ENCODE data around the gene KLHL2. TPM values are rescaled to one million over a fixed set of nuclear protein-coding genes. Genes with fewer than 3 reads are reported as not detected.

KLHL2 gene
- total and polyA plus RNA-seq, 2 donors (not counting 3 experiments of a cell fraction or from before 2014, with no cell fraction given), result 9.9 to 22.1 TPM

- H3K27ac ChIP-seq (ENCODE audit: insufficient read depth, low read depth, low read length), result no peak overlapping the region
- no peaks in the 10 kb centered on the region for H3K36me3 ChIP-seq (ENCODE audit: control insufficient read depth in 2 of 2, extremely low read depth in 1 of 2, insufficient read depth in 2 of 2, low read length in 2 of 2)
- H4K20me1 ChIP-seq (replicated peaks; ENCODE audit: control insufficient read depth, extremely low read depth, insufficient read depth, low read length), result no peaks in the 10 kb centered on the region
- TSS peak; percentile 38 for BruUV-seq (replicated peaks)
- H3K27me3 ChIP-seq (ENCODE audit: control insufficient read depth in 2 of 2, insufficient read depth in 2 of 2, low read length in 2 of 2), result no peaks in the 10 kb centered on the region
- H3K9ac ChIP-seq (replicated peaks; ENCODE audit: extremely low read depth, insufficient read depth, low read length), result no peak overlapping the region
- peak overlapping the region; percentile 98 for H3K4me2 ChIP-seq (ENCODE audit: insufficient read depth, low read length)
- POLR2A ChIA-PET, result interaction anchor here (1.7 kb wide), 1 partner anchor 119 kb away, joined by 6 read pairs; the partner anchor contains the start of gene MSMO1
- H3K9me1 ChIP-seq (replicated peaks; ENCODE audit: control insufficient read depth, extremely low read depth, insufficient read depth, low read length), result no peaks in the 10 kb centered on the region
- no peak overlapping the region for H2AFZ ChIP-seq (ENCODE audit: low read depth, low read length)
- FAIRE-seq, result no peak
- H3K4me1 ChIP-seq (ENCODE audit: control insufficient read depth, extremely low read depth, insufficient read depth, low read length), result peaks cover 22% of the 10 kb centered on the region
- peak overlapping the region in 2 of 3 experiments; percentile 5 to 95 for H3K4me3 ChIP-seq (replicated peaks in 1 of 3; ENCODE audit: insufficient read depth in 1 of 3, low read depth in 1 of 3, low read length in 3 of 3)
- dilution Hi-C loops (cut with MboI; ENCODE audit: extremely low pct_ligation_motif_present, low sequenced_read_pairs), result no loop called here
- TF ChIP-seq POLR2AphosphoS5 (IDR thresholded peaks at IDR 0.05; ENCODE audit: insufficient read depth, low read depth, low read length) (no peak), MYC (IDR thresholded peaks at IDR 0.05; ENCODE audit: low read depth, low read length) (no peak), CTCF (IDR thresholded peaks at IDR 0.05; ENCODE audit: extremely low read depth in 1 of 2, insufficient read depth in 1 of 2, low read depth in 1 of 2, low read length in 2 of 2) (no peak), FOS (IDR thresholded peaks at IDR 0.05; ENCODE audit: borderline replicate concordance, insufficient read depth, low read length) (no peak), POLR2A (IDR thresholded peaks at IDR 0.05; ENCODE audit: low read depth, low read length) (no peak), MAX (IDR thresholded peaks at IDR 0.05; ENCODE audit: insufficient read depth, insufficient read length) (no peak), EZH2 (IDR thresholded peaks at IDR 0.05; ENCODE audit: borderline replicate concordance, low read depth, low read length, severe bottlenecking) (no peak), JUN (IDR thresholded peaks at IDR 0.05; ENCODE audit: borderline replicate concordance, insufficient read depth, insufficient read length, low read depth) (no peak), GATA2 (IDR thresholded peaks at IDR 0.05; ENCODE audit: insufficient read depth, insufficient read length, low read depth, low read length) (no peak)
- intact Hi-C loops (cut with micrococcal nuclease), result loop anchor here (5.0 kb wide), 1 partner anchor 97 kb away; the partner anchor contains the start of gene TMEM192
- H3K79me2 ChIP-seq (ENCODE audit: control insufficient read depth, insufficient read depth, low read length), result peaks cover 38% of the 10 kb centered on the region
- DNase-seq (ENCODE audit: low read depth, low spot score), result peak; percentile 18
- no peaks in the 10 kb centered on the region for H3K9me3 ChIP-seq (replicated peaks; ENCODE audit: control insufficient read depth, insufficient read depth, low read length)
- CTCF ChIA-PET, result interaction anchor here (1.0 to 1.2 kb wide), 2 partner anchors 9 to 78 kb away, joined by 3 to 4 read pairs; no protein-coding TSS in a partner anchor
Measured at GRCh38 chr4:165208741-165209388, 1.5 kb downstream of the KLHL2 start.

Measured in endothelial cell of umbilical vein (primary cell).